GM13976 (cell line): Measurements from ENCODE around the gene BMP7.
"Not testable (repeated sequence)": the region's sequence is repeated elsewhere in the genome, so short reads cannot be mapped to it uniquely, and the experiment has no call there.

Experiments used
- DNase-seq: peaks from one replicate; pipeline ENCODE4 v3.0.0; 2012; ENCODE audit warnings: low spot score
- CTCF ChIP-seq: IDR thresholded peaks from 2 replicates; pipeline ENCODE4 v1.5.1; 2012; ENCODE audit warnings: borderline replicate concordance, mild to moderate bottlenecking; ENCODE audit not compliant: insufficient read depth; ENCODE audit errors: extremely low read depth, missing control alignments, control extremely low read depth
- in situ Hi-C: fragments of 300-500 bp; cut with MboI; formaldehyde crosslinking; loops from one replicate; pipeline ENCODE4 v1.12.0; 2022; ENCODE audit warnings: low sequenced_read_pairs, mixed read lengths, inconsistent platforms; ENCODE audit not compliant: unreplicated experiment

BMP7 gene

DNA sequence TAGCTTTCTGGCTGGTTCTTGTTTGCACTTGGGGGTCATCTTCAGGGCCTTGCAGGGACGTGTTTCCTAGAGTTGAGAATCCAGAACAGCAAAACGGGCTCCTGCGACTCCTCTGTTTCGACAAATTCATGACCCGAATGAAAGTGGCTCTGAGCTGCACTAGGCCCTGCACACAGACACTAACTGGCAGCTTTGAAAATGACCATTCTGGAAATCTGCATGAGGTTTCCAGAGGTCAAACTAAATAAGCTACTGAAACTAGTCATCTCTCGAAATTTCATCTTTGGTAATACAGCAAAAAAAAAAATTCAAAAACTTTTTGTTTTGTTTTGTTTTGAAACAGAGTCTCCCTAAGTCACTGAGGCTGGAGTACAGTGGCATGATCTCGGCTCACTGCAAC, 15.5 kb upstream of the BMP7 start:
- no peak for DNase-seq
- in situ Hi-C loops: no loop called here
- no peak for TF ChIP-seq CTCF

DNA sequence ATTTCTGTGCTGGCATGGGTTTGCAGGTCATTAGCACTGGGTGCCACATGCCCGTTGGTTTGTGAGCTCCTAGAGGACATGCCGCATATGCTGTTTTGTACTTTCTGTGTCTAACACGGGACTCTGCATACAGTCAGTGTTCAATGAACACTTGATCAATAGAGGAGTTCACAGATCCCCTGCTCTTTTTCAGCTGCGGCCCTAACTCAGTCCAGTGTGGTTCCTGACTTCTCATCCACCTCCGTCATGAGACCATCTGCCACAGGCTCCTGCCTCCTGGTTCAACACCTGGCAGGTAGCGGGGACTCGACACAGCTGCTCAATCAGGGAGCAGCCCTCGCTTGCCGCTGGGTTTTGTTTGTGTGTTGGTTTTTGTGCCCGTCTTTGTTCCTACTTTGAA, 13.8 kb upstream of the BMP7 start:
- no peak for DNase-seq
- TF ChIP-seq CTCF: no peak
- in situ Hi-C loops: no loop called here

GRCh38 chr20:57279548-57279947, 13.1 kb upstream of the BMP7 start:
- in situ Hi-C loops, DNase-seq: not testable (repeated sequence)

- in situ Hi-C loops: no loop called here
- no peak for TF ChIP-seq CTCF
- no peak for DNase-seq
These were observed 12.0 kb upstream of the BMP7 start for GRCh38 chr20:57278457-57278856.

GRCh38 chr20:57277398-57278105, 11.1 kb upstream of the BMP7 start:
- DNase-seq: no peak
- in situ Hi-C loops: no loop called here
- TF ChIP-seq CTCF: no peak

- in situ Hi-C loops: no loop called here
- no peak for TF ChIP-seq CTCF
- no peak for DNase-seq
These were observed 9.8 kb upstream of the BMP7 start for GRCh38 chr20:57276221-57276620.

- DNase-seq: no peak
- in situ Hi-C loops: no loop called here
- TF ChIP-seq CTCF: no peak
These were observed 9.4 kb upstream of the BMP7 start for GRCh38 chr20:57275813-57276212.
